ENCODE data around the gene DAP. TPM values are rescaled to one million over a fixed set of nuclear protein-coding genes. Genes with fewer than 3 reads are reported as not detected.
A peak's percentile ranks its signal among the peaks of the same experiment; 100 is the strongest.

DAP gene
- total and polyA plus RNA-seq, 10 of the 15 experiments (the other 5 are each of a cell fraction or from before 2014, with no cell fraction given), result 12.9 to 130 (median 49.9) TPM

GRCh38 chr5:10639846-10640368, 121.1 kb downstream of the DAP start:
- intact Hi-C loops (cut with micrococcal nuclease; ENCODE audit: unreplicated experiment) (no loop called here), in situ Hi-C loops (cut with MboI) (no loop called here)
- ChIA-PET SMC1A (ENCODE audit: uncharacterized antibody, unreplicated experiment) (interaction anchor here (1.6 kb wide), 1 partner anchor 12 kb away, joined by 3 read pairs; no protein-coding TSS in a partner anchor), RAD21 (ENCODE audit: unreplicated experiment) (no interaction called here), POLR2A (no interaction called here), CTCF (interaction anchor here (0.6 kb wide), 1 partner anchor 31 kb away, joined by 3 read pairs; no protein-coding TSS in a partner anchor)
- no peak overlapping the region for H2AFZ ChIP-seq (ENCODE audit: control insufficient read depth, low read depth, low read length)
- FAIRE-seq (no peak), DNase-seq (ENCODE audit: low read depth, low spot score) (no peak), ATAC-seq (no peak)
- peaks cover 24 to 36% of the 10 kb centered on the region in 2 experiments for H3K36me3 ChIP-seq (ENCODE audit: control insufficient read depth in 2 of 2, insufficient read depth in 2 of 2, low read length in 1 of 2)
- H3K4me2 ChIP-seq (ENCODE audit: control insufficient read depth, insufficient read depth), result no peak overlapping the region
- peaks cover 75% of the 10 kb centered on the region for H3K79me2 ChIP-seq (ENCODE audit: control insufficient read depth, insufficient read depth, low read length)
- WGBS (ENCODE audit: insufficient coverage, insufficient replicate concordance, low lambda C conversion rate, missing lambda C conversion rate), result 96% methylated on average over 31 of the region's 48 CpGs
- H3K9me3 ChIP-seq (replicated peaks; ENCODE audit: control insufficient read depth, insufficient read depth, low read length), result peaks cover 8% of the 10 kb centered on the region; the same call in 2 of the 3 replicates
- BruUV-seq (replicated peaks), result no TSS peak
- H3K27me3 ChIP-seq (replicated peaks in 1 of 2; ENCODE audit: control insufficient read depth in 2 of 2, insufficient read depth in 2 of 2, low read length in 1 of 2), result no peaks in the 10 kb centered on the region
- H3K27ac ChIP-seq (ENCODE audit: control insufficient read depth, insufficient read depth), result no peak overlapping the region
- no peak overlapping the region for H3K4me3 ChIP-seq
- no peak overlapping the region for H3K9ac ChIP-seq (ENCODE audit: control insufficient read depth, insufficient read depth, low read length)
- no peaks in the 10 kb centered on the region for H4K20me1 ChIP-seq (ENCODE audit: control insufficient read depth, insufficient read depth)
- peaks cover 35% of the 10 kb centered on the region for H3K4me1 ChIP-seq (ENCODE audit: control insufficient read depth, insufficient read depth, low read length)
- TF ChIP-seq HSF1 (IDR thresholded peaks at IDR 0.05; ENCODE audit: low read depth, low read length) (no peak), SREBF1 (IDR thresholded peaks at IDR 0.05; ENCODE audit: low read length) (no peak), EED (IDR thresholded peaks at IDR 0.05; ENCODE audit: low read depth) (no peak), RB1 (IDR thresholded peaks at IDR 0.05; ENCODE audit: borderline replicate concordance) (no peak), TCF3 (IDR thresholded peaks at IDR 0.05; ENCODE audit: borderline replicate concordance, insufficient read depth, low read depth, low read length) (0 out of 2 replicates have a peak, but pooled peaks have one; percentile 55), PAX5 (IDR thresholded peaks at IDR 0.05; ENCODE audit: borderline replicate concordance, low read depth, low read length) (no peak), MLLT1 (IDR thresholded peaks at IDR 0.05) (0 out of 2 replicates have a peak, but pooled peaks have one; percentile 36), BACH1 (IDR thresholded peaks at IDR 0.05; ENCODE audit: borderline replicate concordance) (no peak), CEBPB (IDR thresholded peaks at IDR 0.05; ENCODE audit: borderline replicate concordance in 1 of 2, low read depth in 2 of 2, low read length in 2 of 2) (no peak)
- TF ChIP-seq, protein P1, sequence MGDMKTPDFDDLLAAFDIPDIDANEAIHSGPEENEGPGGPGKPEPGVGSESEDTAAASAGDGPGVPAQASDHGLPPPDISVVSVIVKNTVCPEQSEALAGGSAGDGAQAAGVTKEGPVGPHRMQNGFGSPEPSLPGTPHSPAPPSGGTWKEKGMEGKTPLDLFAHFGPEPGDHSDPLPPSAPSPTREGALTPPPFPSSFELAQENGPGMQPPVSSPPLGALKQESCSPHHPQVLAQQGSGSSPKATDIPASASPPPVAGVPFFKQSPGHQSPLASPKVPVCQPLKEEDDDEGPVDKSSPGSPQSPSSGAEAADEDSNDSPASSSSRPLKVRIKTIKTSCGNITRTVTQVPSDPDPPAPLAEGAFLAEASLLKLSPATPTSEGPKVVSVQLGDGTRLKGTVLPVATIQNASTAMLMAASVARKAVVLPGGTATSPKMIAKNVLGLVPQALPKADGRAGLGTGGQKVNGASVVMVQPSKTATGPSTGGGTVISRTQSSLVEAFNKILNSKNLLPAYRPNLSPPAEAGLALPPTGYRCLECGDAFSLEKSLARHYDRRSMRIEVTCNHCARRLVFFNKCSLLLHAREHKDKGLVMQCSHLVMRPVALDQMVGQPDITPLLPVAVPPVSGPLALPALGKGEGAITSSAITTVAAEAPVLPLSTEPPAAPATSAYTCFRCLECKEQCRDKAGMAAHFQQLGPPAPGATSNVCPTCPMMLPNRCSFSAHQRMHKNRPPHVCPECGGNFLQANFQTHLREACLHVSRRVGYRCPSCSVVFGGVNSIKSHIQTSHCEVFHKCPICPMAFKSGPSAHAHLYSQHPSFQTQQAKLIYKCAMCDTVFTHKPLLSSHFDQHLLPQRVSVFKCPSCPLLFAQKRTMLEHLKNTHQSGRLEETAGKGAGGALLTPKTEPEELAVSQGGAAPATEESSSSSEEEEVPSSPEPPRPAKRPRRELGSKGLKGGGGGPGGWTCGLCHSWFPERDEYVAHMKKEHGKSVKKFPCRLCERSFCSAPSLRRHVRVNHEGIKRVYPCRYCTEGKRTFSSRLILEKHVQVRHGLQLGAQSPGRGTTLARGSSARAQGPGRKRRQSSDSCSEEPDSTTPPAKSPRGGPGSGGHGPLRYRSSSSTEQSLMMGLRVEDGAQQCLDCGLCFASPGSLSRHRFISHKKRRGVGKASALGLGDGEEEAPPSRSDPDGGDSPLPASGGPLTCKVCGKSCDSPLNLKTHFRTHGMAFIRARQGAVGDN (IDR thresholded peaks at IDR 0.05), result no peak
- TF ChIP-seq, protein P2, sequence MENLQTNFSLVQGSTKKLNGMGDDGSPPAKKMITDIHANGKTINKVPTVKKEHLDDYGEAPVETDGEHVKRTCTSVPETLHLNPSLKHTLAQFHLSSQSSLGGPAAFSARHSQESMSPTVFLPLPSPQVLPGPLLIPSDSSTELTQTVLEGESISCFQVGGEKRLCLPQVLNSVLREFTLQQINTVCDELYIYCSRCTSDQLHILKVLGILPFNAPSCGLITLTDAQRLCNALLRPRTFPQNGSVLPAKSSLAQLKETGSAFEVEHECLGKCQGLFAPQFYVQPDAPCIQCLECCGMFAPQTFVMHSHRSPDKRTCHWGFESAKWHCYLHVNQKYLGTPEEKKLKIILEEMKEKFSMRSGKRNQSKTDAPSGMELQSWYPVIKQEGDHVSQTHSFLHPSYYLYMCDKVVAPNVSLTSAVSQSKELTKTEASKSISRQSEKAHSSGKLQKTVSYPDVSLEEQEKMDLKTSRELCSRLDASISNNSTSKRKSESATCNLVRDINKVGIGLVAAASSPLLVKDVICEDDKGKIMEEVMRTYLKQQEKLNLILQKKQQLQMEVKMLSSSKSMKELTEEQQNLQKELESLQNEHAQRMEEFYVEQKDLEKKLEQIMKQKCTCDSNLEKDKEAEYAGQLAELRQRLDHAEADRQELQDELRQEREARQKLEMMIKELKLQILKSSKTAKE (IDR thresholded peaks at IDR 0.05; ENCODE audit: low read depth, poor library complexity, severe bottlenecking), result no peak
- TF ChIP-seq, protein P3, sequence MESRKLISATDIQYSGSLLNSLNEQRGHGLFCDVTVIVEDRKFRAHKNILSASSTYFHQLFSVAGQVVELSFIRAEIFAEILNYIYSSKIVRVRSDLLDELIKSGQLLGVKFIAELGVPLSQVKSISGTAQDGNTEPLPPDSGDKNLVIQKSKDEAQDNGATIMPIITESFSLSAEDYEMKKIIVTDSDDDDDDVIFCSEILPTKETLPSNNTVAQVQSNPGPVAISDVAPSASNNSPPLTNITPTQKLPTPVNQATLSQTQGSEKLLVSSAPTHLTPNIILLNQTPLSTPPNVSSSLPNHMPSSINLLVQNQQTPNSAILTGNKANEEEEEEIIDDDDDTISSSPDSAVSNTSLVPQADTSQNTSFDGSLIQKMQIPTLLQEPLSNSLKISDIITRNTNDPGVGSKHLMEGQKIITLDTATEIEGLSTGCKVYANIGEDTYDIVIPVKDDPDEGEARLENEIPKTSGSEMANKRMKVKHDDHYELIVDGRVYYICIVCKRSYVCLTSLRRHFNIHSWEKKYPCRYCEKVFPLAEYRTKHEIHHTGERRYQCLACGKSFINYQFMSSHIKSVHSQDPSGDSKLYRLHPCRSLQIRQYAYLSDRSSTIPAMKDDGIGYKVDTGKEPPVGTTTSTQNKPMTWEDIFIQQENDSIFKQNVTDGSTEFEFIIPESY (IDR thresholded peaks at IDR 0.05), result peak; percentile 96

All from GM12878 (cell line).